ENCODE measurements around the gene FAM151A.
A peak's percentile ranks its signal among the peaks of the same experiment; 100 is the strongest.

Gene FAM151A

DNA sequence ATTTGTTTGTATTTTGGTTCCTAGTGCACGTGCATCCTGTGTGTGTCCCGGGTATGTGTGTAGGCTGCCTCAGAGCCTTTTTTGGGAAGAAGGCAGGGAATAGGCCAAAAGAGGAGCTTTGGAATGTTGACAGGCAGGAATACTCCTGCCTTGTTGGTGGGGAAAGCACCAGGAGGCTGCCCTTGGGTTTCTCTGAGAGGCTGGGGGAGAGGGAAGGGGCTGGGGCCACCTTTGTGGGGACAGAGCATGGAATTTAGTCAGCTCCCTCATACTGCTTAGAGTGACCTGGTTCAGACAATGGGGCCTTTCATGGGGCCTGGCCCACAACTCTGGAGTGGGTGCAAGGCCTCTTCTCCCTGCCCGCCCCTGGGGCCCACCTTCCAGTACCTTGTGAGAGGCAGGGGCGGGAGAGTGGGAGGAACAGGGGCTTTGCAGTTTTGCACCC lies 44.0 kb downstream of the FAM151A start:
- no peak for DNase-seq (ENCODE audit: low read depth)

DNA sequence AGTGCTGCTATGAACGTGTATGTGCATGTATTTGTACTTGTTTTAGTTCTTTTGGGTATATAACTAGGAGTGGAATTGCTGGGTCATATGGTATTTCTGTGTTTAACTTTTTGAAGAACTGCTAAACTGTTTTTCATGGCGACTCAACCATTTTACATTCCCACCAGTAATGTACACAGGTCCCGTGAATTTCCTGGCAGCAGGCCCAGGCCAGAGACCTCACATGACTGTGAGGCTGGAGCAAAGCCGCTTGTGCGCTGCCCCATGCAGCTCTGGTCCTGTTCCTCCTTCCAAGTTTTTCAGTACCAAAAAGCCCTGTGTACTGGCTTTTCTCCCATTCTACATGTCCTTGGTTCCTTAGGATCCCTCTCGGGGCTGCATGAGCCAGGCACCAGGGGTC lies 45.7 kb downstream of the FAM151A start:
- DNase-seq (ENCODE audit: low read depth): peak; percentile 64

GRCh38 chr1:54575605-54576290 lies 47.6 kb downstream of the FAM151A start:
- no peak for DNase-seq (ENCODE audit: low read depth)

DNA sequence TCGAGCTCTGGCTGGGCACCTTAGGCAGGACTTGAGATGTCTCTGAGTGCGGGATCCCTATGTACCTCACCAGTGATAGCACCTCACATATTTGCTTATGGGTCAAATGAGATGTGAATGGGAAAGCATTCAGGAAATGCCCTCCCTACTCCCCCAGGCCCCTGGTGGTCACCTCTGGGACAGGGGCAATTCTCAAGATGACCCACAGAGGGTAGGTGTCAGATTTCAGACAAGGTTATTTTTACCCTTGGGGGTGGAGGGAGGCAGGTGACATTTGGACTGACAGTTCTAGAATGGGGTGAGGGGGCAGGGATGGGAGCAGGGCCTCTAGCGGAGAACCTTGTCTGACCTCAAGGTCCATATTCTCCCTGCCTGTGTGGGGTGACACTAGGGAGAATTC lies 48.2 kb downstream of the FAM151A start:
- no peak for DNase-seq (ENCODE audit: low read depth)

DNA sequence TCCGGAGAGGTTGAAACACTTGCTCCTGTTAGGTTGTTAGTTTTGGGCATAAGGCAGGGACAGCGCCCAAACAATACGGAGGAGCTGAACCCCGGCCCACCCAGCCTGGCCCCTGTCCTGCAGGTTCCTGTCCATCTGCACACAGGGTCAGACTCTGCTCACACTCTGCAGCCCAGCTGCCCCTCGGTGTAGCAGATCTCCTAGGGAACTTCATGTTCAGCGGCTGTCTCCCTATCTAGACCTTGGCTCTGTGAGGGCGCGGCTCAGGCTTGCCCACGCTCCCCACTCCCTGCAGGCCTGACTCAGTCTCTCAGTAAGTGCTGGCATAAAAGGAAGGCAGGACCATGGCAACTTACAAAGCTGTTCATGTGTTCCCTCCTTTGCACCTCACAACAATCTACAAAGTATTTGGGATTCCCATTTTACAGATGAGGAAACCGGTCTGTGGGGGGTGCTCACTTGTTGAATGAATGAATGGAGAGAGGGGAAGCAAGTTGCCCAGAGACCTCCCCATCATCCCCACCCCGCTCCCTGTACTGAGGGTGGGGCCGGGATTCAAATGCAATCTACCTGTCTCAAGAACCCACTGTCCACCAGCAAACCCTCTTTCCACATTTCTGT lies 49.1 kb downstream of the FAM151A start:
- no peak for DNase-seq (ENCODE audit: low read depth)

- no peak for DNase-seq (ENCODE audit: low read depth)
Observed at GRCh38 chr1:54572542-54572850, 50.8 kb downstream of the FAM151A start.

- no peak for DNase-seq (ENCODE audit: low read depth)
Observed at GRCh38 chr1:54571803-54572541, 51.4 kb downstream of the FAM151A start.

DNA sequence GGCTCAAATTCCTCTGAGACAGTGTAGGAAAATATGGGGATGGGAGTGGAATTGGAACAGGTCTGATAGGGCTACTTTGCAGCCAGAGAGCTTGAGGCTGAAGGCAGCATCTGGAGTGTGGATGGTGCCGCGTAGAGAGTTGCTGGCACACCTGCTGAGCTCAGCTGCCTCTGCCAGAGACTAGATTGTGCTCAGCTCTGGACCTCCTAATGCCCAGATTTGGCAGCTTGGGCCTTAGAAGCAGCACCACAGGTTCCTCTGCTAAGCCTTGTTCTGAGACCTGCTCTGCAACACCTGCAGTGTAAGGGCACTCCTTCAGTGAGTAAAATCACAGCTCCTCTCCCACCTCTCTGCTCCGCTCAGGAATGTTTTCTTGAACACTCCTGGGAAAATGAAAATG lies 52.0 kb downstream of the FAM151A start:
- DNase-seq (ENCODE audit: low read depth): no peak

GRCh38 chr1:54570161-54570560 lies 53.2 kb downstream of the FAM151A start:
- DNase-seq (ENCODE audit: low read depth): no peak

DNA sequence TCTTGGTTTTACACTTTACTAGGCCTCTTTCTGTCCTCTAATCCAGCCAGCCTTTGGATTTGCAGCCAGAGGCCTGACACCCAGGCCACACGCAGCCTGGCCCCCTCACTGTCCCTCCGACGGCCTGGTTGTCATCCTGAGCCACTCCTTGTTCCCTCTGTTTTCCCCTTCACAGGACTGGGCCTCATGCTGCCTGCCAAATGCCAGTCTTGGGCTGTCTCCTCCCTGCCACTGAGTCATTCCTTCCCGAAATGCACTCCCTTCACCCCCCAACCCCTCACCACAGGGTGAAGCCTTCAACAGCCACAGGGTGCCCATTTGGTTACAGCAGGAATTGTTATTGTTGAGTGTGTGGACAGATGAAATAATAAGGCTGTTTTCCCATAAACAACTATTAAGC lies 54.0 kb downstream of the FAM151A start:
- DNase-seq (ENCODE audit: low read depth): peak; percentile 17

GRCh38 chr1:54567961-54568360 lies 55.4 kb downstream of the FAM151A start:
- DNase-seq (ENCODE audit: low read depth): peak; percentile 70

- DNase-seq (ENCODE audit: low read depth): no peak
Observed at GRCh38 chr1:54566438-54567141, 56.7 kb downstream of the FAM151A start.

GRCh38 chr1:54565113-54565501 lies 58.2 kb downstream of the FAM151A start:
- no peak for DNase-seq (ENCODE audit: low read depth)

GRCh38 chr1:54564312-54565112 lies 58.8 kb downstream of the FAM151A start:
- DNase-seq (ENCODE audit: low read depth): no peak

DNA sequence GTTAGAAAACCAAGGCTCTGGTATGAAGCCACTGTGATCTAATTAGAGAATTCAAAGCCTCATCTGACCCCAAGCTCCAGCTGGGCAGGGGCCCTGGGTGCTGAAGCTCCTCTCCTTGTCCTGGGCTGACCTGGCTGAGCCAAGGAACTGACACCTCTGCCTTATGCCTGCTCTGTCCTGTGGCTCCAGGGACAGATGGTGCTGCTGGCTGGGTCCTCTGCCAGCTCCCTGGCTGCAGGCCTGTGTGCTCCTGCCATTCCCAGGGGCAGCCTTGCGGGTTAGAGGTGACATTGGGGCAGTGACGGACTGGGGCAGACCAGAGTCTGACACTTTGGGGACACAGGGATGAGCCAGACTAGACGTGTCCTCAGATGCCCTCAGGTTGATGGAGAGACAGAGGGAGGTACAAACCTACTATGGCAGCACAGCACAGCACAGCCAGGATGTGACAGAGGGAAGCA lies 63.5 kb downstream of the FAM151A start:
- DNase-seq (ENCODE audit: low read depth): no peak

All from iris pigment epithelial cell (primary cell).